ENCODE results near the gene UBAC2.

The UBAC2 gene

DNA sequence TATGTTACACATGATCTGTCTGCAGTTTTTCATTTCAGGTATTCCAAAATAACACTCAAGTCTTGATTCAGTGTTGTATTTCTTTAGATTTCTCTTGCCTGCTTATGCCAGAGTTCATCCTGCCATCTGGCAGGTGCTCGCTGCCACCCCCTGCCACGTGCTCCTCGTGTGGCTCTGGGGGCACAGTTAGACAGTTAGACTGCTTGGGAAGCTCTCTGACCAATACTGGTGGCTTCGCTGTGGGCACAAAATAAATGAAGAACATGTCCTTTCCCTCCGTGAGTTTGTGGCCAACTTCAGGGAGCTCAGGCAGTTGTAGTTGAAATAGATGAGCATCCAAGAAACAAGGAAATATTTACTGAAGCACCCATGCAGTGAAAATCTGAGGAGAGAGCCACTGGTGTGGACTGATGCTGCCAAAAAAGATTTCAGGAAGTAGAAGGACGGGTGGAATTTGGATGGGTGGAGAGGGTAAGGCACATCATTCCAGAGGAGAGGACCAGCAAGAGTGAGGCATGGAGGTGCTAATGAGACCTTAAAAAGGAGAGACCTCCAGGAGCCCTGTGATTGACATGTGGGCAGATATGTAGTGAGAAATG lies 144.1 kb downstream of the UBAC2 start:
- DNase-seq = no peak

DNA sequence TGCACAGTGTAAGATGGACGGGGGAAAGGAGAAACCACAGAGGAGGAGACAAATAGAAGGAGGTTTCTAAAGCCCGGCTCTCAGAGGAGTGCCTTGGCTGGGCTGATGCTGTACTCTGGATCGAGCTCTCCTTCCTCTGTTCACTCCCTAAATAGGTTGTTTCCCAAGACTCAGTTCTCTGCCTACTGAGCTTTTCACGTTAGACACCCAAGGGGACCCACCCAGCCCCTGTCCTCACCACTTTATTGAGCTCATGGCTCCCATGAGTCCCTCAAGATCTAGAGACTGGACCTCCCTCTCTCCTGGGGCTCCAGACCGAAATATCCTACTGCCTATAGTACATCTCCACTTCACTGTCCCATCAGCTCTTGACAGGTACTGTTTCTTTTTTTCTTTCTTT lies 144.7 kb downstream of the UBAC2 start:
- DNase-seq = no peak

- DNase-seq = no peak
Measured at GRCh38 chr13:99346335-99347042, 145.8 kb downstream of the UBAC2 start.

- DNase-seq = no peak
Measured at GRCh38 chr13:99347335-99347878, 146.8 kb downstream of the UBAC2 start.

- DNase-seq = no peak
Measured at GRCh38 chr13:99347911-99348451, 147.3 kb downstream of the UBAC2 start.

DNA sequence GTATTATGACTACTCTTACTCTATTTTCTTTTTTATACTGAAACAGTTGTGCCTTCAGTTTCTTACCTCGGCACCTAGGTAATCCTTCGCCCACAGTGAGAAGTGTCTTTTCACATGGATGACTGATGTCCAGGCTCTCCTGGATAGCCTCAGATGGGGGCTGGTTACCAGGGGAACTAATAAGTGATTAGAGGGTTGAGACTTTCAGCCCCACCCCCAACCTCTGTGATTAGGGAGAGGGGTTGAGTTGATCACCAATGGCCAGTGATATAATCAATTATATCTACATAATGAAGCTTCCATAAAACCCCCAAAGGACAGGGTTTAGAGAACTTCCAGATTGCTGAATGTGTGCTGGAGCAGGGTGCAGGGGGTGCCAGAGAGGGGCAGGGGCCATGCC lies 149.5 kb downstream of the UBAC2 start:
- no peak for DNase-seq

DNA sequence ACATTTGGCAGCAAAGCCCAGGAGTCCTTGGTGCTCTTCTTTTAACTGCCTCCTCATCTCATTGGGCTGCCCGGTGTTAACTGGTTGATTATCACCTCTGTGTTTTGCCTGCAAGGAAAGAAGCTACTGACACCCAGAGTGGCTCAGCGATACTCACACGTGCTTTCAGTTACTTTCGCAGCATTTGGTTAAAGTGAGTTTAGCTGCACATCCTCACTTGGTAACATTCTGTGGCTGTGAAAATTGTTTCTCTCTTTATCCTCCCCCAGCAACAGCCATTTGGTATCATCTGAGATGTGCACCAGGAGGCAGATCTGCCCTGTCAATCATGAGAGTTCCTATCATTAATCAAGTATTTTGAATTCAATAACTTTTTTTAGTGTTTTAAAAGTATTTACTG lies 151.1 kb downstream of the UBAC2 start:
- no peak for DNase-seq

DNA sequence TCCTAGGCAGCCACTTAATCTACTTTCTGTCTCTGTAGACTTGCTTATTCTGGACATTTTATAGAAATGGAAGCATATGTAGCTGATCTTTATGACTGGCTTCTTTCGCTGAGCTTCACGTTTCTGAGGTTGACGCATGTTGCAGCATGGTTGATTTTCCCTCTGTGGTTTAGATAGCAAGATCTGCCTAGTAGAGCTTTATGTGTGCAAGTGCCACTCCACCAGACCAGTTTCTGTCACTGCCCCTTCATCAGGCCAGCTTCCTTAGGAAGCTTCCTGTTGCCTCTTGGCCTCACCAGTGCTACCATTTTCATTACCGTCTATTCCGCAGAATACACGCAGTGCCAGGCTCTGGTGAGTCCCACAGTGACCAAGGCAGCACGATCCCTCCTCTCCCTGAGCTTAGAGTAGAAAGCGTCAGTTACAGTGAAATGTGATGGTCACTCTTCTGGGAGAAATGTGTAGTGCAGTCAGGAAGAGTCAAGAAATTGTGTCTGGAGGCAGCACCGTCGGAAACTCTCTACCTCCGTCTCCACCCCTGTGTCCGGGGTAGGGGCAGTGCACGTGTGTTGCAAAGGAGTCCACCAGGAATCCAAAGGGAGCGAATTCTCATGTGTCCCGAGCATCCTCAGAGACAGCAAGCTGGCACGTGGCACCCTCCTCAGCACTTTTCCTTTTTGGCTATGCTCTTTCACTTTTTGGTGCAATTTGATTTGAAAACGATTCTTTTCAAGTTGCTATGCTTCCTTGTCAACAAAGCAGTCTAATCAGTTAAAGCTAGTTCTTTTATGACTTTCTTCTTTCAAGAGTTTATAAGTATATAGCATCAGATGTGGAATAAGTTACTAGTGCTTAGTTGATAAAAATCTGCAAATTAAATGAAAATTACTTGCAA lies 151.9 kb downstream of the UBAC2 start:
- no peak for DNase-seq

DNA sequence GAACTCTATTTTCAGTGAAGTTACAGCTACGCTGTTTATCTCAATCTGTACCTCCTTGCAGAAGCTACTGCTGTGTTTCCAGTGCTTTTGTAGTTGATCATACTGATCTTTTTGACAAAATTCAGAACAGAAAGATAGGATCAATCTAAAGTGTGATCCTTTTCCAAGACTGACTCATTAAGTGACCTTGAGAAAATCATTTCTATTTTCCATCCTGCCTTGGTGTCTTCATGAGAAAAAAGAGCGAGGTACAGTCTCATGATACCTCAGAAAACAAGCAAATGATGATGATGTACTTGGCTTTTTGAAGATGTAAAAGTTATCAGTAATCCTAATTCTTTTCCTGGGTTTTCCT lies 152.6 kb downstream of the UBAC2 start:
- no peak for DNase-seq

- DNase-seq = no peak
Measured at GRCh38 chr13:99353836-99354235, 153.2 kb downstream of the UBAC2 start.

DNA sequence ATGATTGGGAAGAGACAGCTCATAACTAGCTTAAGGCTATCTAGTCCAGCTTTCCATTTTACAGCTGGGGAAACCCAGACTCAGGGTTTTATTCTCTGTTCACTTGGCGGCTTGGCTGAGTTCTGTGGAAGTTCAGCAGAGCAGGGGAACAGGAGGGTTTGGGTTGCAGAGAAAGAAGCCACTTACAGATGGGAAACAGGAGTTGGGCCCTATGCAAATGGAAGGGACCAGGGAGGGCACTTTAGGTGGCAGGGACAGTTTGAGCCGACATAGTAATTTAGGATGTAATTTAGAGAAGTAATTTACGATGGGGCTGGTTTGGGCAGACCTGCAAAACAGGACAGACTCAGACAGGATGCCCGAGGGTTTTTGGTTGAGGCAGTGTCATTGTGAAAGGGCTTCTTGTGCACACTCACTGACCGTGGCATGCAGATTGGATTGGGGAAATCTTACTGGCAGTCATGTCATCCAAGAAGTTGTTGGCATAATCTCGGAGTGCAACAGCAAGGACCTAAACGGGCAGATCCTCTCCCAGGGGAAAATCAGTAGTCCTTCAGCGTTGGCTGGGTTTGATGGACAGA lies 153.8 kb downstream of the UBAC2 start:
- no peak for DNase-seq

DNA sequence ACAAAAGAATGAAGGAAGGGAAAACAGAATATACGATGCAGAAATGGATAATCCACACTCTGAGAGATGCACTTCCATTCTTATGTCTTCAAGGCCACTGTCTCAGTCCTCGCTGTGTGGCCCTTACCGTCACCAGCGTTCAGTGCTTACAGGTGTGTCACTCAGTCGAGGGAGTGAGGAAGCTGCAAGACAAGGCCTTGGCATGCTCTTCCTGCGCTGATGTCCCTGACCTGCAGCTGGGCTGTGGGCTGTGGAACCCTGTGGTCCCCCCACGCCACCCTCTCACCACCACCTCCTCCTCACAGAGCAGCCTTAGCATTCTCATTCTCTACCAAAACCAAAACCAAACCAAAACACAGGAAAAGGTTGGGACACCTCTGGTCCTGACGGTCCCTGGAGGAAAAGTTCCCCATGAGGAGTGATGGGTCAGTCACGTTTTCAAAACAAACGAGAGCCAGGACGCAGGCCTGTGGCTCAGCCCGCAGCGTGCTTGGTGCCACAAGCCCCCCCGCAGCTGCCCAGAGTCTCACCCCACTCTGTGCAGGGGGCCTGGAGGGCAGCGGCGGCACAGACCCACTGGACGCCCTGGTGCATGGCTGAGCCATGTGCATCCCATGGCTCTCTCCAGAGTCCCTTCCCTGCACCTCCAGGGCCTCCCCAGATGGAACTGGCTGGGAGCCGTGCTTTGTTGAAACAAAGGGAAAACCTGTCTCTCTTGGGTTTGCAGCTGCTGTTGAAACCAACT lies 154.8 kb downstream of the UBAC2 start:
- DNase-seq = no peak

DNA sequence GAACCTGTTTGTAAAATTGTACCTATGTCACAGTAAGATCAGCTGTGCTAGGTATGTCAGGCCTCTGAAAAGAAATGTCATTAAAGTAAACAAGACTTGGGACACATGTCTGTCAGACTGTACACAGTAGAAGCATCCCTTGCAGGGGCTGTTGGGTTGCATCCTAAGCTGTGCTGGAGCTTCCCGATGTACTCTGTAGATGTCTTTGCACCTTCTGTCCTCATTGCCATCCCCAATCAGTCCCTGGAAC lies 155.3 kb downstream of the UBAC2 start:
- DNase-seq = no peak

- DNase-seq = no peak
Measured at GRCh38 chr13:99356262-99357091, 155.8 kb downstream of the UBAC2 start.

DNA sequence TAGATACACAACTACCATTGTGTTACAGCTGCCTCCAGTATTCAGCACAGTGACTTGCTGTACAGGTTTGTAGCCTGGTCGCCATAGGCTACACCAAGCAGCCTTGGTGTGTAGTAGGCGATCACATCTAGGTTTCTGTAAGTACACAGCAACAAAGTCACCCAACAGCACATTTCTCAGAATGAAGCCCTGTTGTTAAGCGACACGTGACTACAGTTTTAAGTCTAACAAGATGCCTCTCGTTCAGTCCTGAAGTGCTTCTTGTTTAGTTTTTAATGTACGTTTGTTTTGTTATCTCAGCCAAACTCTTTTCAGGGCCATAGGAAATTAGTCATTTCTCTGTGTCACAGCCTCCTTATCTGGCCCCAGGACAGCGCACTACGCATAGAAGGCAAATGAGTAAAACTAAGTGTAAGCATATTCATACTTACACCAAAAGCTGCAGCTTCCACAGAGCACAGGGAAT lies 156.5 kb downstream of the UBAC2 start:
- no peak for DNase-seq

DNA sequence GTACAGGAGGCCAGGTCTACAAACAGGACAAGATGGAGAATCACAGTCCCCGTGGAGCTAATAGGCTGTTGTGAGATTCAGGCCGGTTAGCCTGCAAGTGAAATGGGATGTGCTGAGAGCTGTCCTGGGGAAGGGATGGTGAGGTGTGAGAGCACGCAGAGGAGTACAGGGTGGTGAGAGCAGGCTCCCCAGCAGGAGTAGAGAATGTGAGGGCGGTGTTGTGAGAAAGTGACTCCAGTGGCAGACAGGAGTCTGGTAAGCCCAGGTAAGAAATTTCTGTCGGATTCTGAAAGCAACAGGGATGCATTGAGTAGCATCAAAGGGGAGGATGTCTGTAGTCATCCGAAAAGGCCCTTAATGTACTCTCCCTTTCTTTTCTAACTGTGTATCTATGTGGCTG lies 157.3 kb downstream of the UBAC2 start:
- DNase-seq = no peak

DNA sequence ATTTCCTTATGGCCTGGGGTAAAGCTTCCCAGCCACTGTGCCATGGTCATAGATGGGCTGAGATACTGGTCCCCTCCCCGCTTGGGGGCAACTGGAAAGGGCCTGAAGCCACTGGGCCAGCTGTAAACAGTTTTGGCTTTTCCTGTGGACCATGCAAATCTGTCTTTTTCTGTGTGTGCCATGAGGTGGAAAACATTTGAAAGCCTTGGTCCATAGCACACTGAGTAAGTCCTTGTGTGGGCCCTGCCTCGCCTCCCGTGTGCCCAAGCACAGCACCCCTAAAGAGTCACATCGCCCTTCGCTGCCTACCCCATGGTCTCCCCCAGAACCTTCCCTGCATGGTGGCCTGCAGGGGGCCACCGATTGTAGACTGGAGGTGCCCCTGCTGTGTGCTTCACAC lies 158.9 kb downstream of the UBAC2 start:
- no peak for DNase-seq

DNA sequence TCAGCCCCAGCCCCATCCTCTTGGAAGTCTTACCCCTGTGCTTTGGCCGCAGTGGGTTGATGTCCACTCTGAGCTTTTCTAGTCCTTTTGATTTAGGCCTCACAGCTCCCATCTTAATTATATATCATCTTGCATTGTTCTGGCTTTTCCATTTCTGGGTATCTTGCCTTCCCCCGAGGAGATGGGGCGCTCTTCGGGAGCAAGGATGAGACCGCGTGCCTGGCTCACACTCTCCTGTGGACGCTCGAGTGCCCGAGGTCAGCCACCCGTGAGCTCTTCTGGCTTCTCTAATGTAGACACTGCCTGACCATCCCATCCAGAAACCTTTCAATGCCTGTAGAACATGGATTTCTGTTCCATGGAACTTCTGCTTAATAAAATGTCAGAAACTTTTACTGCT lies 160.0 kb downstream of the UBAC2 start:
- no peak for DNase-seq

DNA sequence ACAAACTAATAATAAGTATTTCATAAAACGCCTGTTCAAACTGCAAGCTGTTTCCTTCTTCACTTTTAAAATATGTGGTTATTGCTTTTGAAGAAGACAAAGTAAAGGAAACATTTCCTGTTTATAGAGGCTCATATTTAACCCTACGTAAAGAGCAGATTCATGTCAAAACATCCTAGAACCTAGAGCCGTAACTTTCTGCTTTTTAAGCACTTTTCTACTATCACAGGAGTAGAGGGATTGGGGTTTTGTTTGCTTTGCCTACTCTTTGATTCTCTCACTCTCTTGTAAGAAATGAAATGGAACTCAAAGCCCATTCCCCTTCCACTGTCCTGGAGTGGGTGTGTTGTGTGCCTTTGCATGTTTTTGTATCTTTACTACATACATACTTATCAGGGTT lies 160.5 kb downstream of the UBAC2 start:
- DNase-seq = no peak

GRCh38 chr13:99362362-99362761 lies 161.7 kb downstream of the UBAC2 start:
- no peak for DNase-seq

DNA sequence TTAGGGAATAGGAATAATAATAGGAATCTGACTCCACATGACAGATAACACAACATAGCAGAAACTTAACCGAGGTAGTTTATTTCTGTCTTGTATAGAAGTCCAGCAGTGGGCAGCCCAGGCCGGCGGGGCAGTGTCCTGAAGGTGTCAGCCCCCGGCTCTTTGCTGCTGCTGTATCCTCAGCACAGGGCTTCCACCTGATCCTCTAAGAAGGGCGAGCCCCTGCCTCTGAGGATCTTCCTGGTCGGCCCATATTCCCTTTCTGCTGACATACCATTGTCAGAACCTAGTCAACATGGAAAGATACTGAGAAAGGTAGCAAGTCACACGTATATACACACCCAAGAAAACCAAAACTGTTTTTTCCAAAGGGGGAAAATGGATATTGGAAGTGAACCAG lies 162.7 kb downstream of the UBAC2 start:
- DNase-seq = no peak

GRCh38 chr13:99363949-99364348 lies 163.3 kb downstream of the UBAC2 start:
- DNase-seq = no peak
